ENCODE data around the gene F13A1.

DNA sequence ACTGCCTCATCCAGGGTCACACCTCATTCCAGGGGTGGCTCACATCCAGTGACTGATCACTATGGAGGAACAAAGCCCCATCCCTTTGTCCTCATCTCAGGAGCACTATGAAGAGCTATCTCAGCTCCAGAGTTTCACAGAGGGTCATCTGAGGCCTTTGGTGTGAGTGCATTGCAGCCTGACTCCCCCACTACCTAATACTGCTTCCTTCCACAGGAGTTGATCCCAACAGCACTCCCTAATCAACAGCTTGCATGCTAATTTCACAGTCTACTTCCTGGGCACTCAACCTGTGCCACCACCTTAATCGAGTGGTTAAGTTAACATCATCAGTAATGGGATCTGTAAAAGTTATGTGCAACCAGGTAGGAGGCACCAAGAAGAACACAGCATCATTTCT, 37.7 kb downstream of the F13A1 start:
- TF ChIP-seq, protein P1, sequence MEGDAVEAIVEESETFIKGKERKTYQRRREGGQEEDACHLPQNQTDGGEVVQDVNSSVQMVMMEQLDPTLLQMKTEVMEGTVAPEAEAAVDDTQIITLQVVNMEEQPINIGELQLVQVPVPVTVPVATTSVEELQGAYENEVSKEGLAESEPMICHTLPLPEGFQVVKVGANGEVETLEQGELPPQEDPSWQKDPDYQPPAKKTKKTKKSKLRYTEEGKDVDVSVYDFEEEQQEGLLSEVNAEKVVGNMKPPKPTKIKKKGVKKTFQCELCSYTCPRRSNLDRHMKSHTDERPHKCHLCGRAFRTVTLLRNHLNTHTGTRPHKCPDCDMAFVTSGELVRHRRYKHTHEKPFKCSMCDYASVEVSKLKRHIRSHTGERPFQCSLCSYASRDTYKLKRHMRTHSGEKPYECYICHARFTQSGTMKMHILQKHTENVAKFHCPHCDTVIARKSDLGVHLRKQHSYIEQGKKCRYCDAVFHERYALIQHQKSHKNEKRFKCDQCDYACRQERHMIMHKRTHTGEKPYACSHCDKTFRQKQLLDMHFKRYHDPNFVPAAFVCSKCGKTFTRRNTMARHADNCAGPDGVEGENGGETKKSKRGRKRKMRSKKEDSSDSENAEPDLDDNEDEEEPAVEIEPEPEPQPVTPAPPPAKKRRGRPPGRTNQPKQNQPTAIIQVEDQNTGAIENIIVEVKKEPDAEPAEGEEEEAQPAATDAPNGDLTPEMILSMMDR (IDR thresholded peaks at IDR 0.05) = no peak
- TF ChIP-seq POLR2A (IDR thresholded peaks at IDR 0.05) = no peak
